GM11168 (cell line): ENCODE results near the gene C16orf74.

Experiments
- in situ Hi-C: fragments of 300-500 bp; cut with MboI; formaldehyde crosslinking; loops from one replicate; pipeline ENCODE4 v1.12.0; 2022; ENCODE audit warnings: low sequenced_read_pairs; ENCODE audit not compliant: unreplicated experiment

Gene C16orf74

GRCh38 chr16:85750827-85751697 lies at the start of gene C16orf74:
C16orf74 (minus strand) TSS chr16:85751096; CDS start chr16:85735217, 15,879 bp downstream.
- in situ Hi-C loops, result no loop called here

- in situ Hi-C loops, result no loop called here
Measured at GRCh38 chr16:85800321-85800669, 49.4 kb upstream of the C16orf74 start.

- in situ Hi-C loops, result no loop called here
Measured at GRCh38 chr16:85799497-85800320, 48.8 kb upstream of the C16orf74 start, which contains the start of the genes COX4I1 and EMC8. COX4I1 (plus strand) TSS chr16:85799695; CDS start chr16:85801206, 1,511 bp downstream. EMC8 (minus strand) TSS chr16:85799544; CDS start chr16:85799295, 249 bp downstream.

GRCh38 chr16:85798901-85799496 lies 48.1 kb upstream of the C16orf74 start:
- in situ Hi-C loops, result no loop called here

- in situ Hi-C loops, result no loop called here
Measured at GRCh38 chr16:85798283-85798776, 47.4 kb upstream of the C16orf74 start.

GRCh38 chr16:85796599-85796998 lies 45.7 kb upstream of the C16orf74 start:
- in situ Hi-C loops, result no loop called here

GRCh38 chr16:85796152-85796551 lies 45.3 kb upstream of the C16orf74 start:
- in situ Hi-C loops, result no loop called here

GRCh38 chr16:85794696-85795095 lies 43.8 kb upstream of the C16orf74 start:
- in situ Hi-C loops, result no loop called here

- in situ Hi-C loops, result no loop called here
Measured at GRCh38 chr16:85793662-85794298, 42.9 kb upstream of the C16orf74 start.

- in situ Hi-C loops, result no loop called here
Measured at GRCh38 chr16:85789773-85790172, 38.9 kb upstream of the C16orf74 start.

GRCh38 chr16:85788819-85789218 lies 37.9 kb upstream of the C16orf74 start:
- in situ Hi-C loops, result no loop called here

- in situ Hi-C loops, result no loop called here
Measured at GRCh38 chr16:85785927-85786326, 35.0 kb upstream of the C16orf74 start.

- in situ Hi-C loops, result no loop called here
Measured at GRCh38 chr16:85784813-85785212, 33.9 kb upstream of the C16orf74 start.

- in situ Hi-C loops, result no loop called here
Measured at GRCh38 chr16:85783441-85783840, 32.5 kb upstream of the C16orf74 start.

- in situ Hi-C loops, result no loop called here
Measured at GRCh38 chr16:85782451-85782850, 31.6 kb upstream of the C16orf74 start.

GRCh38 chr16:85781695-85782370 lies 30.9 kb upstream of the C16orf74 start:
- in situ Hi-C loops, result no loop called here

- in situ Hi-C loops, result no loop called here
Measured at GRCh38 chr16:85781156-85781555, 30.3 kb upstream of the C16orf74 start.

- in situ Hi-C loops, result no loop called here
Measured at GRCh38 chr16:85780281-85780680, 29.4 kb upstream of the C16orf74 start.

- in situ Hi-C loops, result no loop called here
Measured at GRCh38 chr16:85778873-85779272, 28.0 kb upstream of the C16orf74 start.
